HUES48 (cell line): ENCODE results near the gene ISCA2.
"Not testable (repeated sequence)": the region's sequence is repeated elsewhere in the genome, so short reads cannot be mapped to it uniquely, and the experiment has no call there.

Source experiments
- H3K27ac ChIP-seq: one replicate; pipeline ENCODE4 v1.7.0; 2013; ENCODE audit warnings: low read depth, low read length, inconsistent platforms
- H3K27me3 ChIP-seq: 2 replicates; pipeline ENCODE4 v1.6.1; 2013; ENCODE audit warnings: mild to moderate bottlenecking, low read length; ENCODE audit not compliant: control insufficient read depth, insufficient read depth
- H3K36me3 ChIP-seq: 2 replicates; pipeline ENCODE4 v1.6.1; 2013; ENCODE audit warnings: low read length; ENCODE audit not compliant: control insufficient read depth, insufficient read depth
- H3K4me1 ChIP-seq: 2 replicates; pipeline ENCODE4 v1.6.1; 2013; ENCODE audit warnings: mild to moderate bottlenecking, low read length; ENCODE audit not compliant: control insufficient read depth, insufficient read depth
- H3K4me3 ChIP-seq: 2 replicates; pipeline ENCODE4 v1.5.1; 2013; ENCODE audit warnings: mild to moderate bottlenecking, low read depth, low read length
- H3K9ac ChIP-seq: 2 replicates; pipeline ENCODE4 v1.6.1; 2013; ENCODE audit warnings: mild to moderate bottlenecking, low read depth, low read length, moderate library complexity
- H3K9me3 ChIP-seq: 2 replicates; pipeline ENCODE4 v1.6.1; 2013; ENCODE audit warnings: low read length; ENCODE audit not compliant: control insufficient read depth, insufficient read depth

ISCA2 gene

DNA sequence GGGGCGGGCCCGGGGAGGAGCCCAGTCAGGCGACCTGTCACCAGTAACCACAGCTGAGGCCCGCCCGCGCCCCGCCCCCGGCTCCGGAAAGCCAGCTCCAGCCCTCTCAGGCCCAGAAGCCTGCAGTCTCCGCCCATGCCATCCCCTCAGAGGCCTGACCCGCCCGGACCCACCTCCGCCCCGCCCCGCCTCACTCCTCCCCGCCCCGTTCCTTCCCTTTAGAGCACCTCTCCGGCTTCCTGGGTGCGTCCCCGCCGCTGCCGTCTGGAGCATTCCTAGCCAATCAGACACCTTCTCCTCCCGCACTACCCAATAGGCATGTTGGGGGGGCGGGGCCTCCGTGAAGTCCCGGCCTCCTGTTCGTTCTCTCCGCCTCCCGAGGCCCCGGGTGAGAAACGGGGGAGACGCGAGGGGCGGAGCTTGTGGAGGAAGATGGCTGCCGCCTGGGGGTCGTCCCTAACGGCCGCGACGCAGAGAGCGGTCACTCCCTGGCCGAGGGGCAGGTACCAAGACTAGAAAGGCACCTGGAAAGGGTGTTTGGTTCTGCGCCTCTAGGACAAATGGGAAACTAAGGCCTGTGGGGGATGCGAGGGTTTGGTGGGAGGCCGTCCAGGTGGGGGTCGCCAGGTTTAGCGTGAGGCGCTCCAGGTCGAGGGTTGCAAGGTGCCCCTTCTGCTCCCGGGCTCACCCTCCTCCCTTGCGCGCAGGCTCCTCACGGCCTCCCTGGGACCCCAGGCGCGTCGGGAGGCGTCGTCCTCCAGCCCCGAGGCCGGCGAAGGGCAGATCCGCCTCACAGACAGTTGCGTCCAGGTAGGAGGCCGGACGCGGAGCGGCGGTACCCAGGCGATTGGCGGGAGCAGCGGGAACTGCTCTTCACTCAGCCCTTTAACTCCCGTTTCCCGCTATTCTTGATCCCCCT, at the start of gene ISCA2:
ISCA2 (plus strand) TSS at position 423 of the 919 bp plus-strand sequence; CDS start at position 433, 10 bp downstream.
- H3K27me3 ChIP-seq, result no peaks in the 10 kb centered on the region
- peak within 1 kb of the TSS; percentile 76 for H3K9ac ChIP-seq
- H3K9me3 ChIP-seq, result no peaks in the 10 kb centered on the region
- peak within 1 kb of the TSS; percentile 98 for H3K4me3 ChIP-seq
- H3K27ac ChIP-seq, result peak within 1 kb of the TSS; percentile 97
- H3K4me1 ChIP-seq, result peaks cover 18% of the 10 kb centered on the region
- H3K36me3 ChIP-seq, result peaks cover 19% of the 10 kb centered on the region; the same call in 1 of the 2 replicates

DNA sequence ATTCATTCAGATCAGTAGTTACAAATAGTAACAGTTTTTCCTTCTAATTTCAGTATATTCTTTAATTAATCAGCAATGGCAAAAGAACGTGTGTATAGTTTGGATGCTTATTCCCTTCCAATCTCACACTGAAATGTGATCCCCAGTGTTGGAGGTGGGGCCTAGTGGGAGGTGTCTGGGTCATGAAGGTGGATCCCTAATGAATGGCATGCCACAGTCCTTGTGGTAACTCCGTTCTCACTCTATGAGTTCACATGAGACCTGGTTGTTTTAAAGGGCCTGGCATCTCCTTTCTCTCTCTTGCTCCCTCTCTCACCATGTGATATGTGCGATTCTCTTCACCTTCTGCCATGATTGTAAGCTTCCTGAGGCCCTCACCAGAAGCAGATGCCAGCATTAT, 48.7 kb upstream of the ISCA2 start:
- Histone ChIP-seq H3K27me3 (no peaks in the 10 kb centered on the region), H3K4me3 (no peak overlapping the region), H3K36me3 (no peaks in the 10 kb centered on the region), H3K4me1 (0 out of 2 replicates have a peak, but pooled peaks cover 3% of the 10 kb centered on the region), H3K27ac (no peak overlapping the region), H3K9me3 (no peaks in the 10 kb centered on the region), H3K9ac (no peak overlapping the region)

GRCh38 chr14:74454397-74454796, 39.2 kb upstream of the ISCA2 start:
- H3K9ac ChIP-seq, H3K27ac ChIP-seq, H3K36me3 ChIP-seq, H3K9me3 ChIP-seq, H3K4me3 ChIP-seq, H3K4me1 ChIP-seq, H3K27me3 ChIP-seq: not testable (repeated sequence)

DNA sequence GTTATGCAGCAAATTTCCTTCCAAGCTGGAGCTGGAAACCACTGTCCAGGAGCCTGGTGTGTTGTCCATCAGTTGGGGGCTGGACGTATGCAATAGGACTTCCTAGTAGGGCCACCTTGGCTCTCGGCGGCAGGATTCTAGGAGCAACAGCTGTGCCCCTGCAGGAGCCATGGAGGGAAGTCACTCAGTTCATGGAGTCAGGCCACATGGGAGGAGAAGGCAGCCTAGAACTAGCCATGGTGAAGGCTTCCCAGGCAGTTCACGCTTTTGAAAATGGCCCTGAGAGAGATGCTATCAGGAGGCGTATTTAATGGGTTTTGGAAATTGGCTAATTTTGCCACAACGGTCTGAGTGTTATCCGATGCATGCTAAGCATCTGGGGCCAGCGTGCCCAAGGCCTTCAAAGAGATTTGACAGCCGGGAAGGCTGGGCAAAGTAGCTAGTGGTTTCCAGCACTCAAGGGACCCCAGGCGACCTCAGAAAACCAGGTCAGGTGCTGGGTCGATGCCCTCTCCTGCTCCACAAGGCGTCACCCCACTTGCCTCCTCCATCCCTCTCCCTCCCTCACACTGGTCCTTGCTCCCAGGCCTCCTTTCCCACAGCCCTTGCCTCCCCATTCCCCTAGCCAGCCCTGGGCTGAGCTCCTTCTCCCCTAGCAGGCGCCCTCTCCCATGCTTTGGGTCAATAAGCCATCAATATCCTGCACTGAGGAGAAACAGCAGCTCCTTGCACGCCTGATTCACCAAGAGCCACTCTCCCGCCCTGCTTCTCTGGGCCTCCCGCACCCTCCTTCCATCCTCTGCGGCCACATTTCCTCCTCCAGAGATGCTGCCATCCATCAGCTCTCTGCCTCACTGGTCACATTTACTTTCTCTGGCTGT, 36.6 kb upstream of the ISCA2 start:
- H3K27me3 ChIP-seq, result no peaks in the 10 kb centered on the region
- H3K9me3 ChIP-seq, result peaks cover 6% of the 10 kb centered on the region
- H3K36me3 ChIP-seq, result no peaks in the 10 kb centered on the region
- no peak overlapping the region for H3K27ac ChIP-seq
- H3K9ac ChIP-seq, result no peak overlapping the region
- H3K4me1 ChIP-seq, result peaks cover 3% of the 10 kb centered on the region; the same call in 1 of the 2 replicates
- H3K4me3 ChIP-seq, result no peak overlapping the region

DNA sequence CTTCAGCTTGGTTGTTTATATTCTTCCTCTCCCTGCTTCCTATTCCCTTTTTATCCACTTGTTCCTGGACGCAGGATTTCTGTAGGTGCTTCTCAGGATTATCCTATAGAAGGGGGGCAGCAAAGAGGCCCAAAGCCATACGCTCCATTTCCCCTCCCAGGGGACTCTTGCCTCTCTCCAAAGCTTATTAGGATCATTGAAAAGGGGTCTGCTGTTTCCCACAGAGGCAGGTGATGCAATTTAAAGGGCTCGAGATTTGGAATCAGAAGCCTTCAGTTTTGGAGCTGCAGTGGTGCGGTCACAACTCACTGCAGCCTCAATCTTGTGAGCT, 36.0 kb upstream of the ISCA2 start:
- Histone ChIP-seq H3K4me1 (peaks cover 3% of the 10 kb centered on the region; the same call in 1 of the 2 replicates), H3K4me3 (no peak overlapping the region), H3K27ac (no peak overlapping the region), H3K9ac (no peak overlapping the region), H3K36me3 (no peaks in the 10 kb centered on the region), H3K27me3 (no peaks in the 10 kb centered on the region), H3K9me3 (peaks cover 6% of the 10 kb centered on the region)

DNA sequence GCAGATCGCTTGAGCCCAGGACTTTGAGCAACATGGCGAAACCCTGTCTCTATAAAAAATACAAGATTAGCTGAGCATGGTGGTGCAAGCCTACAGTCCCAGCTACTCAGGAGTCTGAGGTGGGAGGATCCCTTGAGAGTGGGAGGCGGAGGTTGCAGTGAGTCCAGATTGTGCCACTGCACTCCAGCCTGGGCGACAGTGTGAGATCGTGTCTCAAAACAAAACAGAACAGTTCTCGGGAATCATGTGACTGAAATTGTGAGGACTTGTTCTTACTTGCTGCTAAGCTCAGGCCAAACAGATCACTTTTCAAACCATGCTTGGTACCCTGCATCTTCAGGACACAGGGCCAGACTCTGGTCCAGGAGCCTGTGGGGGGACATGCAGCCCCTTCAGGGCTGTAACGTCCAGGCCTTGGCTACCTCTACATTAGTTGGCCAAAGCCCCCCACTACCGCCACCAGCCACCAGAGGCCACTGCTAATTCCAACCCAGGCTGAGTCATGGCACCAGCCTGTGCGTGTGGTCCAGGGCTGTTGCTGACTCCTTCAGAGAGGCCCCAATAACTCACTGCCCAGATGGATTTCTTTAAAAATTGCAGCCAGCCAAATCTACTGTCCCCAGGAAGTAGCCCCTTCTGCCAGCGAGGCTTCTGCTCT, 34.1 kb upstream of the ISCA2 start:
- Histone ChIP-seq H3K9me3 (peaks cover 6% of the 10 kb centered on the region; the same call in 1 of the 2 replicates), H3K9ac (no peak overlapping the region), H3K4me3 (no peak overlapping the region), H3K27ac (no peak overlapping the region), H3K27me3 (no peaks in the 10 kb centered on the region), H3K36me3 (no peaks in the 10 kb centered on the region), H3K4me1 (peaks cover 3% of the 10 kb centered on the region; the same call in 1 of the 2 replicates)

GRCh38 chr14:74459976-74460375, 33.6 kb upstream of the ISCA2 start:
- H3K9ac ChIP-seq, result no peak overlapping the region
- peaks cover 3% of the 10 kb centered on the region; the same call in 1 of the 2 replicates for H3K4me1 ChIP-seq
- no peaks in the 10 kb centered on the region for H3K36me3 ChIP-seq
- H3K9me3 ChIP-seq, result peaks cover 1% of the 10 kb centered on the region; the same call in 1 of the 2 replicates
- H3K27me3 ChIP-seq, result no peaks in the 10 kb centered on the region
- no peak overlapping the region for H3K27ac ChIP-seq
- H3K4me3 ChIP-seq, result no peak overlapping the region

- no peak overlapping the region for H3K4me3 ChIP-seq
- H3K27me3 ChIP-seq, result no peaks in the 10 kb centered on the region
- no peaks in the 10 kb centered on the region for H3K9me3 ChIP-seq
- H3K27ac ChIP-seq, result no peak overlapping the region
- H3K36me3 ChIP-seq, result no peaks in the 10 kb centered on the region
- H3K9ac ChIP-seq, result no peak overlapping the region
- peaks cover 3% of the 10 kb centered on the region; the same call in 1 of the 2 replicates for H3K4me1 ChIP-seq
Measured at GRCh38 chr14:74462993-74463392, 30.6 kb upstream of the ISCA2 start.

DNA sequence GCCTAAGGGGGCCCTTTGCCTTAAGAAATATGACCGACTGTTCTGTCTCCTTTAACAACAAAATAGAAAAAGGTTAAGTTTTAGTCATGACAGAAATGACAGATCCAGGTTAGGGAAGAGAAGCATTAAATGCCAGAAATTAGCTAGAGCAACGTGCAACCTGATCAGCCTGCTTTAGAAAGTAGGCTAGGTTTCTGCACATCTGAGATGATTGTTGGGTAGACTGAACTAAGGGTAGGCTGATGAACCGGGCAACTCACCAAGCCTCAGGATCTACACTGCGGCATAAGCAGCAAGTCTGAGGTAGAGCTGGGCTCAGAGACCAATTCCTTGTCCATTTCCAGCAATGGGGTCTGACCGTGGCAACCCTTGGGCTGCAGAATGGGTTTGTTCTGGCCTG, 29.9 kb upstream of the ISCA2 start:
- H3K27ac ChIP-seq, result no peak overlapping the region
- H3K4me1 ChIP-seq, result peaks cover 3% of the 10 kb centered on the region; the same call in 1 of the 2 replicates
- H3K27me3 ChIP-seq, result no peaks in the 10 kb centered on the region
- H3K9ac ChIP-seq, result no peak overlapping the region
- no peaks in the 10 kb centered on the region for H3K36me3 ChIP-seq
- H3K4me3 ChIP-seq, result no peak overlapping the region
- H3K9me3 ChIP-seq, result no peaks in the 10 kb centered on the region

DNA sequence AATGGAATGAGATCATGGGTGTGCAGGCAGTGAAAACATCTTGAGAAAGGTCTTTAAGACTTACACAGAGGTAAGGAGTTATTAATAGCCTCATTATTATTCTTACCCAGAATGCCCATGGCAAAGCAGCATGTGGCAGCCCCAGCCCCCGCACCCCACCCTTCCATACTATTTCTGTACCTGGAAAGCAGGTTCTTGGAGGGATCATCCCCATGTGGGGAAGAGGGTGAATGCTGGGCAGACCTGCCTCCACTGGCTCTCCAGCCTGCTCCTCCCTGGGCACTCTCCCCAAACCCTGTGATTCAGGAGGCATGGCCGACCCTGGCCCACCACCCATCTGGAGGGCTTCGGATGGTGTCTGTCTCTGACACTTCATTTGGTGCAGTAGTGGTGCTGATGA, 28.8 kb upstream of the ISCA2 start:
- H3K9me3 ChIP-seq, result no peaks in the 10 kb centered on the region

More for the DNA sequence above, 28.8 kb upstream of the ISCA2 start:
- Histone ChIP-seq H3K4me1 (peaks cover 2% of the 10 kb centered on the region; the same call in 1 of the 2 replicates), H3K9ac (no peak overlapping the region), H3K27me3 (no peaks in the 10 kb centered on the region), H3K27ac (no peak overlapping the region), H3K36me3 (no peaks in the 10 kb centered on the region), H3K4me3 (no peak overlapping the region)
